NOMO-1 (cell line): ENCODE measurements around the gene MKLN1.
"Not testable (repeated sequence)": the region's sequence is repeated elsewhere in the genome, so short reads cannot be mapped to it uniquely, and the experiment has no call there.

Experiments
- DNase-seq, 2 experiments: peaks; one replicate each; lab custom pipeline; 2025; ENCODE audit not compliant: unreplicated experiment in 2 of 2; lab: John Stamatoyannopoulos, UW

MKLN1 gene

DNA sequence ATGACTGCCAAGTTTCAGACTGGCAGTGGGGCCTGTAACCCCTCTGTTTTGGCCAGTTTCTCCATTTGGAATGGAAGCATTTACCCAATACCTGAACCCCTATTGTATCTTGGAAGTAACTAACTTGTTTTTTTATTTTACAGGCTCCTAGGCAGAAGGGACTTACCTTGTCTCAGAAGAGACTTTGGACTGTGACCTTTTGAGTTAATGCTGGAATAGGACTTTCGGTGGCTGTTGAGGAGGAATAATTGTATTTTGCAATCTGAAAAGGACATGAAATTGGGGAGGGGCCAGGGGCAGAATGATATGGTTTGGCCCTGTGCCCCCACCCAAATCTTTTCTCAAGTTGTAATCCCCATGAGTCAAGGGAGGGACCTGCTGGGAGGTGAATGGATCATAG lies 20.0 kb upstream of the MKLN1 start:
- DNase-seq = no peak

DNA sequence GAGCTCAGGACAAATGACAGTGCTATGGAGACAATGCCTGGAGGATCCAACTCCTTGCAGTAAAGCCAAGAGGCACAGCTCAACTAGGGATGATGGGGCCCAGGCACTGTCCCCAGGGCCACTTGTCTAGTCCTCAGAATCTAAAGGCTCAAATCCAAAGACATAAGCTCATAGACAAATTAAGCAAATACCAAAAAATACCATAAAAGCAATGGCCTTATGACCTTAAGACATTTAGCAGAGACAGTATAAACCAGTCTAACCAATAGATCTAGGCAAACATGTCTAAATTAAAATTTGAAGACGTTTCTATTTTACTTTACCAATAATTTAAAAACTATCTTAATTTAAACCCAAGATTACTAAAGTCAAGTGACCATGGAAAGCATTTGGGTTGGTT lies 14.8 kb upstream of the MKLN1 start:
- DNase-seq = no peak

GRCh38 chr7:131320603-131321002 lies 7.1 kb upstream of the MKLN1 start:
- DNase-seq = no peak

DNA sequence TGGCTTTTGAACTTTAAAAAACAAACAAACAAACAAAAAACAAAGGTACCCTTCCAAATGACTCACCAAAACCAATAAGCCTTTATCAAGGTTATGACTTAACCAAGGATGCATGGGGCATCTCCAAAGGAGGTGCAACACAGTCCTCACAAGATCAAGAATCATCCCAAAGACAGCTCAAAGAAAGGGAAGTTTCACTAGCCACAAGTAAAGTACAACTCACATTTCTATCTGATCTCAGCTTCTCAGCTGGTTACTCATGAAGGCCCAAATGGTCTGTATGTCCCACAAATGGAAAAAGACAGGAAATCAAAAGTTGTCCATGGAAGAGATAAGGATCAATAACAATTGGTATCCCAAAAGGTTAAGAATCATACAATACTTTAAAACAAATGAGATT lies 6.0 kb upstream of the MKLN1 start:
- DNase-seq = no peak

GRCh38 chr7:131322061-131322460 lies 5.6 kb upstream of the MKLN1 start:
- DNase-seq = no peak

GRCh38 chr7:131322861-131323260 lies 4.8 kb upstream of the MKLN1 start:
- DNase-seq = no peak

DNA sequence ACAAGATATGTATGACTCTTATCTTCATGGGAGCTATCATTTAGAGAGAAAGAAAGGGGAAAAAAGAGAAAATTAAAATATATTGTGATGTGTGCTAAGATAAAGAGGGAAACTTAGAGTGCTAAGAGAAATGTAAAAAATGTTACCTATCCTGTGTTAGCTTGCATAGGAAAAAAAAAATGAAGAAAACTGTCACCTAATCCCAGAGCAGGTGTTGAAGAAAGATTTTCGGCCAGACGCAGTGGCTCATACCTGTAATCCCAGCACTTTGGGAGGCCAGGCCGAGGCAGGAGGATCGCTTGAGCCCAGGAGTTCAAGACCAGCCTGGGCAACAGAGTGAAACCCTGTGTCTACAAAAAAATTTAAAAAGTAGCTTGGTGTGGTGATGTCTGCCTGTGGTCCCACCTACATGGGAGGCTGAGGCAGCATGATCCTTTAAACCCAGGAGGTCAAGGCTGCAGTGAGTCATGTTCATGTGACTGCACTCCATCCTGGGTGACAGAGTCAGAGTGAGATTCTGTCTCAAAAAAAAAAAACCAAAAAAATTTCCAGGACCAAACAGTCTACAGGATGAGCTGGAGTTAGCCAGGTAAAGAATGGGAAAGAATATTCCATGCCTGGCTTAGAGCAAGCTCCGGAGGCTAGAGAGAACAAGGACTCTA lies 2.4 kb upstream of the MKLN1 start:
- DNase-seq = no peak

DNA sequence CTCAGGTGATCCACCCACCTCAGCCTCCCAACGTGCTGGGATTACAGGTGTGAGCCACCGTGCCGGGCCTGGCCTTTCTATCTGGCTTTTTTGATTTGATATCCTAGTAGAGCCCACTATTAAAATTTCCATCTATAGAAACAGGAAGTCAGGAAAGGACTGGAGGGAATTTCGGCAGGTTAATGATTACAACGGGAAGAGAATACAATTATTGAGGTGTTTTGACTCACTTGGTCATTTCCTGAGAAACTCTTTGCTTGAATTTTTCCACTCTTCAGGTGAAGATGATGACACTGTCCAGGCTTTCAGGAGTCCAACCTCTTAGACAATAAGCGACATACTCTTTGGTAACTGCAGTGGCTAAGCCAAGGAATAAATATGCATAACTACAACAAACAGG lies 1.1 kb upstream of the MKLN1 start:
- DNase-seq = no peak

DNA sequence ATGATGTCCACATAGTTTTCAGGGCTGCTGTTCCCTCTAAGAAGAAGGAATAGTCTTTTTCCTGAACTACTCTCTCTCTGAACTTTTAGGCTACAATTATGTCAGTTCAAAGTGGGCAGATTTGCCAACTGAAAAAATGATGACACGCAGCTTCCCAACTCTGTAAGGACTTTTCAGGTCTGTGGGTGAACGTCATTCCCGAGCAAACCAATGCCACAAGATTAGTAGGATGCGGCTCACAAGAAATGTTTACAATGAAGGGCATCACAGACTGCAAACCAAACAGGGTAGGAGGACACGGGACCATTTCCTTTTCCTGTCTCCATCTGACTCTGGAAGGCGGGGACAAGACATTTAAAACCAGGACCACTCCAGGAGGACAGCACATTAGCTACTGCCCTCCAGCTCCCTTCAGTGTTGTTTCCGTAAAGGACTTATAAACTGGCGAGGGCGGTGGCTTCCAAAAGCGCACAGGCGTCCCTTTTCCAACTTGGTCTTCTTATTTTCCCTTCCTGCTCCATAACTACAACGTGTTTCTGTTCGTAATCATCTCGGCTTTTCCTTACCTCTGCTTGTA lies 539 bp upstream of the MKLN1 start:
- DNase-seq = peak in 1 of 2 experiments; percentile 16

DNA sequence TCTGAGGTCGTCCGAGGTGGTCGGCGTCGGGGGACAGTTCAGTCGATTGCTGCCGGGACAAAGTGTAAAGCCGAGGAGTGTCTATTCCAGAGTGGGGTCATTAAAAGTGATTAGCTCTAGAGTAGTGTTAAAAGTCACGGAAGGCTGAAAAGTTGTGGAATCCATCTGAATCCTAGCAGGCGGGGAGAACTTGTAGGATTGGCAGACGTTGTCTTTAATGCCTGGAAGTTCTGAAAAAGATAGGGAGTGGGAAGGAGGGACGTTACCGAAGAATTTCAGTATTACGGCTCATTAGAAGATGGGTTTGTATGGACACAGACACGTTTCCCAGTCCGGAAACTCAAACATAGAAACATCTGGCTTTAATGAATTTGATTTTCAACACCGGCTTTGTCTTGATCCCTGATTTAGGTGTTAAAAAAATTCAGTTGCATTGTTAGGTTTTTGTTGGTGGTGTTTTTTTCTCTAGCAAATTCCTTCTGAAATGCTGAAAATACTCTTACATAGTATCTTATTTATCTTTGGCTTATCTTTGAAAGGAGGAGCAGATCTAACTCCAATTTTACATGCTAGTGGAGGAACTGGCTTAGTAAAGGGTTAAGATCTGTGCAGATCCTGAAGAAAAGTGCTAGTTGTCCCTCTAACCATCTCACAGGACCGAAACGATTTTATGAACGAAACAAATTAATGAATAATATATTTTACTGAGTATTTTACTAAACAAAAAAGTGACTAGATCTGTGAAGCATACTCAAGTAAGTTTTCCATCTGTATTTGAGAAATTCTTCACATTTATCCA lies 900 bp downstream of the MKLN1 start:
- no peak for DNase-seq

- DNase-seq = no peak
These were observed 1.5 kb downstream of the MKLN1 start for GRCh38 chr7:131329176-131329570.

DNA sequence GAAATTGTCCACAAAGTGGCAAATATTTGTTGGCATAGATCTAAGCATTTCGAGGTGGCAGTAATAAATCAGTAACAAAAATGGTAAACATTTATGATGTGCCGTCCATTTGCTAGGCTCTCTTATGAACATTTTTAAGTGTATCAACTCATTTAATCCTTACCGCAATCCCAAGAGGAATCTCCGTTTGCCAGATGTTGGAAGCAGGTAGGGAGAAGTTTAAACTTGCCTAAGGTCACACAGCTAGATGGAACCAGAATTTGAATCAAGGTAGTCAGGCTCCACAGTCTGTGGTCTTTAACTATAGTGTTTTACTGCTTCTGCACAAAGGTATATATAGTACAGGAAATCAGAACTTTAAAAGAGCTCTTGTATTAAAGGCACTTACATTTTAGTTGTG lies 2.6 kb downstream of the MKLN1 start:
- no peak for DNase-seq

GRCh38 chr7:131331806-131332205 lies 4.1 kb downstream of the MKLN1 start:
- DNase-seq = no peak

DNA sequence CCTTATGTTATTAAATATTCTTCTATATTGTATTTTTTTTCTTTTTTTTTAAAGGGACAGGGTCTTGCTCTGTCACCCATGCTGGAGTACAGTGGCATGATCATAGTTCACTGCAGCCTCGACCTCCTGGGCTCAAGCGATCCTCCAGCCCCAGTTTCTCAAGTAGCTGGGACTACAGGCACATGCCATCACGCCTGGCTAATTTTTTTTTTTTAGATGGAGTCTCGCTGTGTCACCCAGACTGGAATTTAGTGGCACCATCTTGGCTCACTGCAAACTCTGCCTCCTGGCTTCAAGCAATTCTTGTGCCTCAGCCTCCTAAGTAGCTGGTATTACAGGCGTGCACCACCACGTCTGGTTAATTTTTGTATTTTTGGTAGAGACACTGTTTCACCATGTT lies 5.1 kb downstream of the MKLN1 start:
- DNase-seq = not testable (repeated sequence)

DNA sequence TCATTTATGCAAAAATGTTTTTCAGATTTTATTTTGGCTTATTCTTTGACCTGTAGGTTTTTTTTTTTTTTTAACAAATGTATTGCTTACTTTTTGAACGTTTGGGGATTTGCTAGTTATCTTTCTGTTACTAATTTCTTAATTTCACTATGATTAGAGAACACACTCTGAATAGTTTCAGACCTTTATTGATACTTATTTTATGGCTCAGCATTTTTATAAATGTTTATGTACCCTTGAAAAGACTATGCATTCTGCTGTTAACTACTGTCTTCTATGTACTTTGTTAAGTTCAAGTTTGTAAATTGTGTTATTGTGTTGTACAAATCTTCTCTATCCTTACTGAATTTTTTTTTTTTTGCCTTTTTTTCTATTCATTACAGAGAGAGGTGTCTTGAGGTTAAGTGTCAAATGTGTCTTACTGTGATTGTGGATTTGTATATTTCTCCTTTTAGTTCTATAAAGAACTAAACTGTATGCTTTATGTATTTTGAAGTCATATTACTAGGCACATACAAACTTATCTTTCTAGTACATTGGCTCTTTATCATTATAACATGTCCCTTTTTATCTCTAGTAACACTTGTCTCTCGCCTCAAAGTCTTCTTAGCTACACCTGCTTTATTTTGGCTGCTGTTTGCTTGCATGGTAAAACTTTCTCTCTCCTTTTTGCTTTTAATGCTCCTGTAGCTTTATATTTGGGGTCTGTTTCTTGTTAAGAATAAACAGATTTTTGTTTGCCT lies 8.1 kb downstream of the MKLN1 start:
- DNase-seq = no peak

GRCh38 chr7:131336956-131337355 lies 9.3 kb downstream of the MKLN1 start:
- DNase-seq = no peak

- no peak for DNase-seq
These were observed 10.5 kb downstream of the MKLN1 start for GRCh38 chr7:131338173-131338572.

DNA sequence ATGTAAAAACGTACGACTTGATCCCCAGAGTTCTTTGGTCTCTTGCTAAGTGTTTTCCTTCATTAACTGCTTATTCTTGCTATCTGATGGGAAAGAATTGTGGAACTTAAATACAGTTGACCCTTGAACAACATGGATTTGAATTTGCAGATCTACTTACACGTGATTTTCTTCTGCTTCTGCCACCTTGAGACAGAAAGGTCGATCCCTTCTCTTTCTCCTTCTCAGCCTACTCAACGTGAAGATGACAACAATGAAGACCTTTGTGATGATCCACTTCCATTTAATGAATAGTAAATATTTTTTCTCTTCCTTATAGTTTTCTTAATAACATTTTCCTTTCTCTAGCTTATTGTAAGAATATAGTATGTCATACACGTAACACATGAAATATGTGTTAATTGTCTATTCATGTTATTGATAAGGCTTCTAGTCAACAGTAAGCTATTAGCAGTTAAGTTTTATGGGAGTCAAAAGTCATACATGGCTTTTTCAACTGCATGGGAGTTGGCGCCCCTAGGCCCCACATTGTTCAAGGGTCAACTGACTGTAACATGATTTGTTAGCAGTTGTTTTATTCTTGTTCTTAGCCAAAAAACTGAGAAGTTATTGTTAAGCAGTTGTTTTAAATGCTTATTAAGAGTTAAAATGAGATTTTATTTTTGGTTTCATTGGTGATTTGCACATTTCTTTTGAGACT lies 11.2 kb downstream of the MKLN1 start:
- no peak for DNase-seq

- no peak for DNase-seq
These were observed 14.0 kb downstream of the MKLN1 start for GRCh38 chr7:131341690-131342089.

DNA sequence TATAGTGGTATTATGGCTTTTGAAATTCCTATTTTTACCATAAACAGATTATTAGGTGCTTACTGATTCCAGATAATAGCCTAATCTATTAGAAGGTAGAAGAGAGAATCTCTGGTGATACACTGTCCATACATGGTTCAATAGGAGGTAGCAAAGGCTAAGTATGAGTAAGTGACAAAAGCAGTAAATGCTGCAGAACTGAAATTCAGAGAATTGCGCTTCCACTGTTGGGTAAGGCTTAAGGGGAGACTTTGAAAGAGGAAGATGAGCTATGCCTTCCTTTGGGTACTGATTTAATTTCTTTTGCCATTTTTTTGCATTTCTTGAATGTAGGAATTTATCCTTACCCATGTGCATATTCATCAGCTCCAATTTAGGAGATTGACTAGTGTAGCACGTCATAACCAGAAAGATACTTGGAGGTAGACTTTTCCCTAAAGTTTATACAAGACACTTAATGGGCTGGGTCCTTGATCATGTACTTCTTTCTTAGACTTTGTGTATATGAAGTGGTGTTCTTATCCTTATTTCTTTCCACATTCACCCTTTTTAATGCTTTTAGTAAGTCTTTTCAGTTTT lies 15.3 kb downstream of the MKLN1 start:
- DNase-seq = peak in 1 of 2 experiments; percentile 13
